ENCODE measurements around the gene TASL.

DNA sequence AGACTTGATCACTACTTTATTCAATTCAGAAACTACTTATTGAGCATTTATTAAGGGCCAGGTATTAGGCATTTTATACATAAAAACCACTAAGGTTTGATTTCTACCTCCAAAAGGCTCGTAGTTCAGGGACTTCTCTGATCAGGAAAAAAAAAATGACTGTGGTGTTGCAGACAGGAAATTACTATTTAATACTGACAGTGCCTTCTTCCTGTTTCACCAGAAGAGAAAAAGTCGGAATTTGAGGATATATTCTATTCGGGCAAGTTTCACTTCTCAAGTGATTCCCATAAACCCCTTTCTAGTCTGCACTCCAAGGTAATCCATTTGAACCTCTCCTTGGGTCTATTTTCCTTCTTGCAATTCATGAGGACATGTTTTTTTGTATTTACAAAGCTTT, 15.3 kb upstream of the TASL start:
- TF ChIP-seq CTCF (conservative IDR thresholded peaks at IDR 0.05; ENCODE audit: low read length) = no peak
- TF ChIP-seq EZH2phosphoT487 (IDR thresholded peaks at IDR 0.05; ENCODE audit: borderline replicate concordance) = no peak
